SK-N-SH (cell line): ENCODE measurements around the gene TMUB1.

ENCODE experiments used
- EZH2phosphoT487 ChIP-seq: fragments of 200-600 bp; sonication (generic); IDR thresholded peaks from 2 replicates; pipeline ENCODE4 v1.6.1; 2017; ENCODE audit warnings: low read depth, mixed run types, mild to moderate bottlenecking, antibody characterized with exemption, moderate library complexity, borderline replicate concordance
- JUND ChIP-seq: IDR thresholded peaks from 2 replicates; pipeline ENCODE4 v1.4.0; 2012
- RCOR1 ChIP-seq: fragments of 150-350 bp; IDR thresholded peaks from 2 replicates; pipeline ENCODE4 v1.6.1; 2017; ENCODE audit warnings: antibody characterized with exemption, low read length
- TF ChIP-seq, protein P1 (sequence below): fragments of 200-600 bp; sonication (generic); IDR thresholded peaks from 2 replicates; pipeline ENCODE4 v1.6.1; 2017; ENCODE audit warnings: antibody characterized with exemption, mild to moderate bottlenecking, moderate library complexity

DNA sequence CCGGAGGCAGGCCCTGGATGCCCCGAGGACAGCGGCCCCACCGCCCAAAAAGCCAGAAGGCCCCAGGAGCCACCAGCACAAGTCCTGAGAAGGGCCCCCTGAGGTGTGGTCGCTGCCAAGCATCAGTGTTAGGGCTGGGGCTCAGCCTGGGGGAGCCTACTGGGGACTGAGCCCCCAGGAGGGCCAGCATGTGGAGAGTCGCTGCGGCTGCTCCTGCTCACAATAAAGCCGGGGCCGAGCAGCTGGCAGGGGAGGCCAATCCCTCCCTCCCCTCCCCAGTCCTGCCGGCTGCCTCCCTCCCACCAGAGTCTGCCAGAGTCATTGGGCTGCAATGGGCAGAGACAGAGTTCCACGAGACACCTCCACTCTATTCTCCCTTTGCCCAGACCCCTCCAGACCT, 38.0 kb downstream of the TMUB1 start:
- TF ChIP-seq, protein P1, sequence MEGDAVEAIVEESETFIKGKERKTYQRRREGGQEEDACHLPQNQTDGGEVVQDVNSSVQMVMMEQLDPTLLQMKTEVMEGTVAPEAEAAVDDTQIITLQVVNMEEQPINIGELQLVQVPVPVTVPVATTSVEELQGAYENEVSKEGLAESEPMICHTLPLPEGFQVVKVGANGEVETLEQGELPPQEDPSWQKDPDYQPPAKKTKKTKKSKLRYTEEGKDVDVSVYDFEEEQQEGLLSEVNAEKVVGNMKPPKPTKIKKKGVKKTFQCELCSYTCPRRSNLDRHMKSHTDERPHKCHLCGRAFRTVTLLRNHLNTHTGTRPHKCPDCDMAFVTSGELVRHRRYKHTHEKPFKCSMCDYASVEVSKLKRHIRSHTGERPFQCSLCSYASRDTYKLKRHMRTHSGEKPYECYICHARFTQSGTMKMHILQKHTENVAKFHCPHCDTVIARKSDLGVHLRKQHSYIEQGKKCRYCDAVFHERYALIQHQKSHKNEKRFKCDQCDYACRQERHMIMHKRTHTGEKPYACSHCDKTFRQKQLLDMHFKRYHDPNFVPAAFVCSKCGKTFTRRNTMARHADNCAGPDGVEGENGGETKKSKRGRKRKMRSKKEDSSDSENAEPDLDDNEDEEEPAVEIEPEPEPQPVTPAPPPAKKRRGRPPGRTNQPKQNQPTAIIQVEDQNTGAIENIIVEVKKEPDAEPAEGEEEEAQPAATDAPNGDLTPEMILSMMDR: no peak
- TF ChIP-seq RCOR1 (no peak), JUND (no peak), EZH2phosphoT487 (no peak)
